ENCODE results near the gene ACVR1B. TPM values are rescaled to one million over a fixed set of nuclear protein-coding genes. Genes with fewer than 3 reads are reported as not detected.

Gene ACVR1B
- total RNA-seq, 1 donor from 2014 or later, result 15.1 TPM

GRCh38 chr12:51955702-51956101 lies 4.2 kb downstream of the ACVR1B start:
- DNase-seq (ENCODE audit: low read depth), result no peak
- Histone ChIP-seq H3K4me3 (ENCODE audit: low read depth, low read length) (no peak overlapping the region), H3K36me3 (ENCODE audit: control insufficient read depth, insufficient read depth, low read length) (no peaks in the 10 kb centered on the region), H3K27me3 (ENCODE audit: control insufficient read depth, insufficient read depth, low read length) (no peaks in the 10 kb centered on the region)
- TF ChIP-seq, protein P1, sequence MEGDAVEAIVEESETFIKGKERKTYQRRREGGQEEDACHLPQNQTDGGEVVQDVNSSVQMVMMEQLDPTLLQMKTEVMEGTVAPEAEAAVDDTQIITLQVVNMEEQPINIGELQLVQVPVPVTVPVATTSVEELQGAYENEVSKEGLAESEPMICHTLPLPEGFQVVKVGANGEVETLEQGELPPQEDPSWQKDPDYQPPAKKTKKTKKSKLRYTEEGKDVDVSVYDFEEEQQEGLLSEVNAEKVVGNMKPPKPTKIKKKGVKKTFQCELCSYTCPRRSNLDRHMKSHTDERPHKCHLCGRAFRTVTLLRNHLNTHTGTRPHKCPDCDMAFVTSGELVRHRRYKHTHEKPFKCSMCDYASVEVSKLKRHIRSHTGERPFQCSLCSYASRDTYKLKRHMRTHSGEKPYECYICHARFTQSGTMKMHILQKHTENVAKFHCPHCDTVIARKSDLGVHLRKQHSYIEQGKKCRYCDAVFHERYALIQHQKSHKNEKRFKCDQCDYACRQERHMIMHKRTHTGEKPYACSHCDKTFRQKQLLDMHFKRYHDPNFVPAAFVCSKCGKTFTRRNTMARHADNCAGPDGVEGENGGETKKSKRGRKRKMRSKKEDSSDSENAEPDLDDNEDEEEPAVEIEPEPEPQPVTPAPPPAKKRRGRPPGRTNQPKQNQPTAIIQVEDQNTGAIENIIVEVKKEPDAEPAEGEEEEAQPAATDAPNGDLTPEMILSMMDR (IDR thresholded peaks at IDR 0.05; ENCODE audit: insufficient read depth, low read length, poor library complexity, severe bottlenecking), result no peak

GRCh38 chr12:51958542-51958941 lies 7.0 kb downstream of the ACVR1B start:
- no peak overlapping the region for H3K4me3 ChIP-seq (ENCODE audit: low read depth, low read length)
- DNase-seq (ENCODE audit: low read depth), result no peak
- no peaks in the 10 kb centered on the region for H3K27me3 ChIP-seq (ENCODE audit: control insufficient read depth, insufficient read depth, low read length)
- H3K36me3 ChIP-seq (ENCODE audit: control insufficient read depth, insufficient read depth, low read length), result no peaks in the 10 kb centered on the region
- TF ChIP-seq, protein P1 (IDR thresholded peaks at IDR 0.05; ENCODE audit: insufficient read depth, low read length, poor library complexity, severe bottlenecking), result no peak

DNA sequence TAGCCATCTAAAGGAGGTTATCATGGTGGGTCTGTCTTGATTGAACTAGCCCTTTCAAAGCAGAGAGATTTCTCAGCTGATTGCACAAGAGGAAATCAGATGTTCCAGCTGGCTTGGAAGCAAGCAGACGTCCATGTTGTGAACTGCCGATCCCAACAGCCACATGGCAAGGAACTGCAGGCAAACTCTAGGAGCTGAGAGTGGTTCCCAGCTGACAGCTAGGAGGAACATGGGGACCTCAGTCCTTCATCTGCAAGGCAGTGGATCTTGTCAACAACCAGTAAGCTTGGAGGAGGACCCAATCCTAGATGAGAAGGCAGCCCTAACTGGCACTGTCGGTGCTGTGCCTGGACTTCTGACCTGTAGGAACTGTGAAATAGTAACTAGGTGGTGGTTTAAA lies 7.7 kb downstream of the ACVR1B start:
- H3K27me3 ChIP-seq (ENCODE audit: control insufficient read depth, insufficient read depth, low read length), result no peaks in the 10 kb centered on the region
- H3K36me3 ChIP-seq (ENCODE audit: control insufficient read depth, insufficient read depth, low read length), result no peaks in the 10 kb centered on the region
- no peak for DNase-seq (ENCODE audit: low read depth)
- H3K4me3 ChIP-seq (ENCODE audit: low read depth, low read length), result no peak overlapping the region
- TF ChIP-seq, protein P1 (IDR thresholded peaks at IDR 0.05; ENCODE audit: insufficient read depth, low read length, poor library complexity, severe bottlenecking), result no peak

DNA sequence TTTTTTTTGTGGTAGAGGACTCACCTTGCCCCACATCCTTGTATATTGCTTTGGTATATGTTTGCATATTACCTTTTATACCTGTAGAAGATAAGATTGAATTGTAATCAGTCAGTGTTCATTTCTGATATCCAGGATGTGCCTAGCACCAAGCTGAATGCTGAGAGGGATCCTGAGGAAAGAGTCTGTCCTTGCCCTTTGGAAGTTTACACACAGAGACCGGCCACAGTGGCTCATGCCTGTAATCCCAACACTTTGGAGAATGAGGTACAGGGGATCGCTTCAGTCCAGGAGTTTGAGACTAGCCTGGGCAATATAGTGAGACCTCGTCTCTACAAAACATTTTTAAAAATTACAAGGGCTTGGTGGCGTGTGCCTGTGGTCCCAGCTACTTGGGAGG lies 8.4 kb downstream of the ACVR1B start:
- DNase-seq (ENCODE audit: low read depth), result no peak
- Histone ChIP-seq H3K27me3 (ENCODE audit: control insufficient read depth, insufficient read depth, low read length) (no peaks in the 10 kb centered on the region), H3K4me3 (ENCODE audit: low read depth, low read length) (no peak overlapping the region), H3K36me3 (ENCODE audit: control insufficient read depth, insufficient read depth, low read length) (no peaks in the 10 kb centered on the region)
- TF ChIP-seq, protein P1 (IDR thresholded peaks at IDR 0.05; ENCODE audit: insufficient read depth, low read length, poor library complexity, severe bottlenecking), result no peak

- H3K4me3 ChIP-seq (ENCODE audit: low read depth, low read length), result no peak overlapping the region
- TF ChIP-seq, protein P1 (IDR thresholded peaks at IDR 0.05; ENCODE audit: insufficient read depth, low read length, poor library complexity, severe bottlenecking), result no peak
- DNase-seq (ENCODE audit: low read depth), result no peak
- no peaks in the 10 kb centered on the region for H3K27me3 ChIP-seq (ENCODE audit: control insufficient read depth, insufficient read depth, low read length)
- H3K36me3 ChIP-seq (ENCODE audit: control insufficient read depth, insufficient read depth, low read length), result no peaks in the 10 kb centered on the region
Observed at GRCh38 chr12:51960488-51960887, 9.0 kb downstream of the ACVR1B start.

- H3K4me3 ChIP-seq (ENCODE audit: low read depth, low read length), result no peak overlapping the region
- no peaks in the 10 kb centered on the region for H3K36me3 ChIP-seq (ENCODE audit: control insufficient read depth, insufficient read depth, low read length)
Observed at GRCh38 chr12:51960890-51961289, 9.4 kb downstream of the ACVR1B start.

More at GRCh38 chr12:51960890-51961289, 9.4 kb downstream of the ACVR1B start:
- no peaks in the 10 kb centered on the region for H3K27me3 ChIP-seq (ENCODE audit: control insufficient read depth, insufficient read depth, low read length)
- no peak for DNase-seq (ENCODE audit: low read depth)
- TF ChIP-seq, protein P1 (IDR thresholded peaks at IDR 0.05; ENCODE audit: insufficient read depth, low read length, poor library complexity, severe bottlenecking), result no peak

Data from kidney epithelial cell (primary cell).